CD4-positive, CD25-positive, alpha-beta regulatory T cell (primary cell): ENCODE results near the gene OXA1L. TPM values are rescaled to one million over a fixed set of nuclear protein-coding genes. Genes with fewer than 3 reads are reported as not detected.
A peak's percentile ranks its signal among the peaks of the same experiment; 100 is the strongest.
"Not testable (repeated sequence)": the region's sequence is repeated elsewhere in the genome, so short reads cannot be mapped to it uniquely, and the experiment has no call there.

Source experiments
- ATAC-seq, 2 donors: fragments of 150-1000 bp; cut with Tn5 transposase; one replicate each; pipeline ENCODE4 v1.10.0; 2021; ENCODE audit warnings: low read depth in 2 of 2, moderate number of reproducible peaks in 2 of 2, moderate library complexity in 1 of 2
- DNase-seq, 3 donors: peaks; one replicate each; pipeline versions ENCODE4 v3.0.0 to v3.0.0-alpha.2; 2012 to 2022; ENCODE audit warnings: mixed read lengths in 1 of 3
- H3K27ac ChIP-seq: one replicate; pipeline ENCODE4 v1.7.0; 2013; ENCODE audit warnings: mild to moderate bottlenecking, low read length; ENCODE audit not compliant: insufficient read depth, poor library complexity, severe bottlenecking
- H3K27me3 ChIP-seq: one replicate; pipeline ENCODE4 v1.7.0; 2013; ENCODE audit warnings: low read length; ENCODE audit not compliant: control insufficient read depth, insufficient read depth
- H3K36me3 ChIP-seq: one replicate; pipeline ENCODE4 v1.7.0; 2013; ENCODE audit warnings: mild to moderate bottlenecking, low read length, moderate library complexity; ENCODE audit not compliant: control insufficient read depth, insufficient read depth
- H3K4me1 ChIP-seq: 2 replicates; pipeline ENCODE4 v1.7.0; 2013; ENCODE audit warnings: mild to moderate bottlenecking, low read length; ENCODE audit not compliant: insufficient read depth, control insufficient read depth, poor library complexity, severe bottlenecking
- H3K4me3 ChIP-seq: one replicate; pipeline ENCODE4 v1.7.0; 2013; ENCODE audit warnings: low read depth, mild to moderate bottlenecking, low read length, moderate library complexity
- H3K9me3 ChIP-seq, 2 experiments: 1 replicate in 1 of 2; 2 replicates in 1 of 2; pipeline ENCODE4 v1.7.0; 2013; ENCODE audit warnings: low read length in 2 of 2, mild to moderate bottlenecking in 1 of 2, moderate library complexity in 1 of 2; ENCODE audit not compliant: control insufficient read depth in 2 of 2
- H3K27ac Mint-ChIP-seq, 3 donors: one replicate each; pipeline ENCODE4 v1.8.0; 2020 to 2022; ENCODE audit warnings: mild to moderate bottlenecking in 3 of 3, mixed read lengths in 3 of 3, moderate library complexity in 2 of 3
- H3K27me3 Mint-ChIP-seq: one replicate; pipeline ENCODE4 v1.8.0; 2022; ENCODE audit warnings: mild to moderate bottlenecking, mixed read lengths
- H3K36me3 Mint-ChIP-seq: one replicate; pipeline ENCODE4 v1.8.0; 2020; ENCODE audit warnings: mixed read lengths
- H3K4me1 Mint-ChIP-seq, 4 donors: one replicate each; pipeline ENCODE4 v1.8.0; 2020 to 2022; ENCODE audit warnings: mixed read lengths in 4 of 4, mild to moderate bottlenecking in 1 of 4
- H3K4me3 Mint-ChIP-seq, 4 donors: one replicate each; pipeline ENCODE4 v1.8.0; 2020 to 2022; ENCODE audit warnings: mild to moderate bottlenecking in 4 of 4, mixed read lengths in 4 of 4, moderate library complexity in 3 of 4
- H3K9me3 Mint-ChIP-seq, 7 donors: one replicate each; pipeline ENCODE4 v1.8.0; 2020 to 2022; ENCODE audit warnings: mixed read lengths in 7 of 7, mild to moderate bottlenecking in 3 of 7, moderate library complexity in 2 of 7
- polyA plus RNA-seq, 4 donors: library from polyadenylated mRNA; unstranded; fragments of 300-500 nt; fragmentation: Illumina TruSeq; gene quantifications; one replicate each; pipeline ENCODE4 v1.2.3, GENCODE V29; 2021
- total RNA-seq: library from RNA; stranded (reverse); gene quantifications from one replicate; pipeline ENCODE4 v1.2.3, GENCODE V29; 2022

The OXA1L gene
- total and polyA plus RNA-seq, 5 donors from 2014 or later: 62.6 to 155 (median 83.2) TPM

DNA sequence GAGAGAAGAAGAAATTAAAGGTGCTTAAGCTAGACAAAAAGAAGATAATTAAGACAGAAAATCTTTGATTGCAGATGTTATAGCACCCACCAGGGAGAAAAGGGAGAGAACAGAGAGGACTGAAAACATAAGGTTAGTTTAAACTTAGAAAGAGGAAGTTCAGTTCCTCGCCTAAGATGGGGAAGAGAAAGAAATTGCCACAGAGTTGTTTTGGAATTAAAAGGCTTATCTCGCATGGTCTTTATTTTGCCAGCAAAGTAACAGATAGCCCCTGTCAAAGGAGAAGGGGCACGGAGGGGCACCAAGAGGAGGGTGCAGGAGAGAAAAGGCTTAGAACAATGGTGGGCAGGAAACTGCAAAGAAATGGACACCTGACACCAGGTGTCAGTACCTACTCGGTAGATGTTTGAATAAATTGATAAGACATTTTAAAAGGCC lies 17.8 kb upstream of the OXA1L start:
- H3K27ac Mint-ChIP-seq: no peak overlapping the region

DNA sequence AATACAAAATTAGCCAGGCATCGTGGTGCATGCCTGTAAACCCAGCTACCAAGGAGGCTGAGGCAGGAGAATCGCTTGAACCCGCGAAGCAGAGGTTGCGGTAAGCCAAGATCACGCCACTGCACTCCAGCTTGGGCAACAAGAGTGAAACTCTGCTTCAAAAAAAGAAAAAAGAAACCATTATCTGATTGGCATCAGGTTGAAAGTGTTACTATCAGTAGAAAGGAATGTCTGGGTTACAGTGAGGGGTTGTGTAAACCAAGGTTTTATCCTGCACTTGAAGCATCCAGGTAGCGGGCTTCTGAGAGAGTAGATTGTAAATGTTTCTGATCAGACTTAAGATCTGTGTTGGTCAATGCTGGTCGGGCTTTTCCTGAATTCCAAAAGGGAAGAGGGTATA lies 14.1 kb upstream of the OXA1L start:
- Histone ChIP-seq H3K36me3 (no peaks in the 10 kb centered on the region), H3K9me3 (no peaks in the 10 kb centered on the region), H3K4me1 (no peaks in the 10 kb centered on the region), H3K27me3 (no peaks in the 10 kb centered on the region), H3K4me3 (no peak overlapping the region), H3K27ac (no peak overlapping the region)
- ATAC-seq (no peak), DNase-seq (no peak)
- Mint-ChIP-seq H3K27me3 (peaks cover 28% of the 10 kb centered on the region), H3K4me1 (peaks cover 0 to 8% (median 2%) of the 10 kb centered on the region in 4 donors), H3K4me3 (no peak overlapping the region), H3K36me3 (no peaks in the 10 kb centered on the region), H3K27ac (no peak overlapping the region), H3K9me3 (no peaks in the 10 kb centered on the region)

More for the DNA sequence above, 17.8 kb upstream of the OXA1L start:
- no peaks in the 10 kb centered on the region for H3K27me3 ChIP-seq
- H3K9me3 Mint-ChIP-seq: no peaks in the 10 kb centered on the region
- peaks cover 0 to 8% (median 2%) of the 10 kb centered on the region in 4 donors for H3K4me1 Mint-ChIP-seq
- no peak overlapping the region for H3K4me3 Mint-ChIP-seq
- H3K4me3 ChIP-seq: no peak overlapping the region
- no peak for ATAC-seq
- peaks cover 39% of the 10 kb centered on the region for H3K27me3 Mint-ChIP-seq
- H3K27ac ChIP-seq: no peak overlapping the region
- H3K9me3 ChIP-seq: no peaks in the 10 kb centered on the region
- no peaks in the 10 kb centered on the region for H3K36me3 Mint-ChIP-seq
- no peaks in the 10 kb centered on the region for H3K36me3 ChIP-seq
- no peak for DNase-seq
- no peaks in the 10 kb centered on the region for H3K4me1 ChIP-seq

DNA sequence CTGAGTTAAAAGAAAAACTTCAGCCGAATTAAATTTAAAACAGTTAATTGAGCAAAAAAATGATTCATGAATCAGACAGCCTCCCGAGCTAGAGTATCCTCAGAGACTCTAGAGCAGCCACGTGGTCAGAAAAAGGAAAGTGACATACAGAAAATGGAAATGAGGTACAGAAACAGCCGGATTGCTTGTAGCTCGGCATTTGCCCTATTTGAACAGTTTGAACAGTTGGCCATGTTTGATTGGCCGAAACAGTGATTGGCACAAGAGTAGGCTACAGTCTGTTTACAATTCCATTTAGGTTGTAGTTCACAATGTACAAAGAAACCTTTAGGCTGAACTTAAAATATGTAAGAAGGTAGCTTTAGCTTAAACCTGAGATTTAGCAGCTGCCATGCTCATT lies 12.9 kb upstream of the OXA1L start:
- Mint-ChIP-seq H3K9me3 (no peaks in the 10 kb centered on the region), H3K4me3 (no peak overlapping the region), H3K27me3 (peaks cover 18% of the 10 kb centered on the region), H3K4me1 (peaks cover 0 to 1% (median under 1%) of the 10 kb centered on the region in 4 donors), H3K27ac (no peak overlapping the region), H3K36me3 (no peaks in the 10 kb centered on the region)
- no peak for DNase-seq
- Histone ChIP-seq H3K4me3 (no peak overlapping the region), H3K27ac (no peak overlapping the region), H3K9me3 (no peaks in the 10 kb centered on the region), H3K4me1 (no peaks in the 10 kb centered on the region), H3K27me3 (no peaks in the 10 kb centered on the region), H3K36me3 (no peaks in the 10 kb centered on the region)
- ATAC-seq: no peak

DNA sequence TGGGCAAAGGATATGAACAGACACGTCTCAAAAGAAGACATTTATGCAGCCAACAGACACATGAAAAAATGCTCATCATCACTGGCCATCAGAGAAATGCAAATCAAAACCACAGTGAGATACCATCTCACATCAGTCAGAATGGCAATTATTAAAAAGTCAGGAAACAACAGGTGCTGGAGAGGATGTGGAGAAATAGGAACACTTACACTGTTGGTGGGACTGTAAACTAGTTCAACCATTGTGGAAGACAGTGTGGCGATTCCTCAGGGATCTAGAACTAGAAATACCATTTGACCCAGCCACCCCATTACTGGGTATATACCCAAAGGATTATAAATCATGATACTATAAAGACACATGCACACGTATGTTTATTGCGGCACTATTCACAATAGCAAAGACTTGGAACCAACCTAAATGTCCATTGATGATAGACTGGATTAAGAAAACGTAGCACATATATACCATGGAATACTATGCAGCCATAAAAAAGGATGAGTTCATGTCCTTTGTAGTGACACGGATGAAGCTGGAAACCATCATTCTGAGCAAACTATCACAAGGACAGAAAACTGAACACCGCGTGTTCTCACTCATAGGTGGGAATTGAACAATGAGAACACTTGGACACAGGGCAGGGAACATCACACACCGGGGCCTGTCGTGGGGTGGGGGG lies 8.4 kb upstream of the OXA1L start:
- DNase-seq, H3K4me3 Mint-ChIP-seq, H3K27me3 ChIP-seq, H3K27ac ChIP-seq, H3K4me3 ChIP-seq, ATAC-seq, H3K4me1 Mint-ChIP-seq, H3K9me3 ChIP-seq, H3K27ac Mint-ChIP-seq, H3K36me3 Mint-ChIP-seq, H3K4me1 ChIP-seq, H3K36me3 ChIP-seq, H3K27me3 Mint-ChIP-seq: not testable (repeated sequence)
- H3K9me3 Mint-ChIP-seq: peaks cover 0 to 16% (median 0%) of the 10 kb centered on the region in 7 donors

DNA sequence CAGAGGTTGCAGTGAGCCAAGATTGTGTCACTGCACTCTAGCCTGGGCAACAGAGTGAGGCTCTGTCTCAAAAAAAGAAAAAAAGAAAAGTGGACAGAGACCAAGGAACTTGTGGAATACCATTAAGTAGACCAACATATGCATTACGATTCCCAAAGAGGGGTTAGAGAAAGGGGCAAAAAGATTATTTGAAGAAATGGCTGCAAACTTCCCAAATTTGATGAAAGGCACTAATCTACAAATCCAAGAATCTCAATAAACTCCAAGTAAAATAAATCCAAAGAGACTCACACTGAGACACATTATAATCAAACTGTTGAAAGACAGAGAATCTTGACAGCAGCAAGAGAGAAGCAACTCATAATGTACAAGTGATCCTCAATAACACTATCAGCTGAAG lies 4.8 kb upstream of the OXA1L start:
- Mint-ChIP-seq H3K4me1 (peaks cover 6 to 14% (median 6%) of the 10 kb centered on the region in 4 donors), H3K9me3 (peaks cover 0 to 16% (median 1%) of the 10 kb centered on the region in 7 donors), H3K4me3 (peak overlapping the region in 1 of 4 donors; percentile 32), H3K36me3 (peaks cover 6% of the 10 kb centered on the region), H3K27me3 (no peaks in the 10 kb centered on the region), H3K27ac (no peak overlapping the region)
- Histone ChIP-seq H3K4me3 (no peak overlapping the region), H3K9me3 (no peaks in the 10 kb centered on the region), H3K4me1 (peaks cover 4% of the 10 kb centered on the region), H3K36me3 (no peaks in the 10 kb centered on the region), H3K27me3 (no peaks in the 10 kb centered on the region), H3K27ac (no peak overlapping the region)
- DNase-seq: no peak
- no peak for ATAC-seq

DNA sequence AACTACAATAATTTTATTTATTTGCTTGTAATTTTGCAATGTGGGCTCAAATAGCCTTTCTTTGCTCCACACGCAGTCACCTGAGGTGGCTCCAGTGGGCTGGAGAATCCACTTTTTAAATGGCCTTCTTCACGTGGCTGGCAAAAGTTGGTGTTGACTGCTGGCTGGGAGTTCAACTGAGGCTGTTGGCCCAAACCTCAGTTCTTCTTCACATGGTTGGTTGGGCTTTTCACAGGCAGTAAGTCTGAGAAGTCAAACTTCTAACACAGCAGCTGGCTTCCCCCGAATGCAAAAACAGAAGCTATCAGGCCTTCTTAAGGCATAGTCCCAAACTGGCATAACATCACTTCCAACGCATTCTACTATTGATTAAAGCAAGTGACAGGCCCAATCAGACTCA lies 2.1 kb upstream of the OXA1L start:
- no peak for DNase-seq
- ATAC-seq: no peak
- H3K27me3 ChIP-seq: no peaks in the 10 kb centered on the region
- Mint-ChIP-seq H3K36me3 (peaks cover 14% of the 10 kb centered on the region), H3K9me3 (peaks cover 0 to 16% (median 1%) of the 10 kb centered on the region in 7 donors), H3K27ac (no peak overlapping the region), H3K4me1 (peaks cover 14 to 35% (median 26%) of the 10 kb centered on the region in 4 donors), H3K4me3 (no peak overlapping the region), H3K27me3 (no peaks in the 10 kb centered on the region)
- H3K4me1 ChIP-seq: peaks cover 23% of the 10 kb centered on the region
- H3K36me3 ChIP-seq: peaks cover 7% of the 10 kb centered on the region
- no peak overlapping the region for H3K27ac ChIP-seq
- no peaks in the 10 kb centered on the region for H3K9me3 ChIP-seq
- H3K4me3 ChIP-seq: no peak overlapping the region

DNA sequence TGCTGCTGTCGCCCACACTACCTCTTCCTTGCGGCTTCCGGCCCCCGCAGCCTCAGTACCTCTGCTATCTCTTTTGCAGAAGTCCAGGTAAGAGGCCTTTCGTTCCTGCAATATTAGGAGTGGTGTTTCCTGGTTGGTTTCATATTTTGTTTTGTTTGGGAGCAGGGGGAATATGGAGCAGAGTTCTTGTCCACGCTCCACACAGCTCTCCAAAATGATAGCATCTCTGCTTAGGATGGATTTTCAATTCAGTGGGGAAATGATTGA lies 768 bp downstream of the OXA1L start:
- peaks cover 0 to 4% (median 0%) of the 10 kb centered on the region in 7 donors for H3K9me3 Mint-ChIP-seq
- no peak for ATAC-seq
- H3K27me3 Mint-ChIP-seq: no peaks in the 10 kb centered on the region
- H3K9me3 ChIP-seq: no peaks in the 10 kb centered on the region
- peak in 1 of 3 donors; percentile 28 for DNase-seq
- H3K4me1 ChIP-seq: peaks cover 23% of the 10 kb centered on the region
- H3K36me3 Mint-ChIP-seq: peaks cover 39% of the 10 kb centered on the region
- H3K4me3 ChIP-seq: peak overlapping the region; percentile 94
- H3K36me3 ChIP-seq: peaks cover 34% of the 10 kb centered on the region
- no peaks in the 10 kb centered on the region for H3K27me3 ChIP-seq
- H3K4me3 Mint-ChIP-seq: peak overlapping the region; percentile 92 to 96 (median 94)
- peak overlapping the region; percentile 83 for H3K27ac ChIP-seq
- peak overlapping the region; percentile 79 to 96 (median 92) for H3K27ac Mint-ChIP-seq
- peaks cover 16 to 38% (median 29%) of the 10 kb centered on the region in 4 donors for H3K4me1 Mint-ChIP-seq

DNA sequence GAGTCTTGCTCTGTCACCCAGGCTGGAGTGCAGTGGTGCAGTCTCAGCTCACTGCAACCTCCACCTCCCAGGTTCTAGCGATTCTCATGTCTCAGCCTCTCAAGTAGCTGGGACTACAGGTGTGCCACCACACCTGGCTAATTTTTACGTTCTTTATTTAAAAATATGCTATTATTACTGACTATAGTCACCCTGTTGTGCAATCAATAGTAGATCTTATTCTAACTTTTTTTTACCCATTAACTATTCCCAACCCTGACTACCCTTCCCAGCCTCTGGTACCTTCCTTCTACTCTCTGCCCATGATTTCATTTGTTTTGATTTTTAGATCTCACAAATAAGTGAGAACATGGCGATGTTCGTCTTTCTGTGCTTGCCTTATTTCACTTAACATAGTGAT lies 2.5 kb downstream of the OXA1L start:
- H3K27ac Mint-ChIP-seq: no peak overlapping the region
- H3K27me3 Mint-ChIP-seq: no peaks in the 10 kb centered on the region
- peaks cover 41% of the 10 kb centered on the region for H3K36me3 Mint-ChIP-seq
- Histone ChIP-seq H3K27ac (no peak overlapping the region), H3K4me3 (no peak overlapping the region), H3K27me3 (no peaks in the 10 kb centered on the region), H3K4me1 (peaks cover 23% of the 10 kb centered on the region), H3K36me3 (peaks cover 48% of the 10 kb centered on the region), H3K9me3 (no peaks in the 10 kb centered on the region)
- peaks cover 16 to 38% (median 29%) of the 10 kb centered on the region in 4 donors for H3K4me1 Mint-ChIP-seq
- no peak for DNase-seq
- no peak for ATAC-seq
- peak overlapping the region; percentile 40 to 93 (median 54) for H3K4me3 Mint-ChIP-seq
- peaks cover 0 to 3% (median 0%) of the 10 kb centered on the region in 7 donors for H3K9me3 Mint-ChIP-seq
